Gastroesophageal sphincter (tissue), 3 donors: ENCODE results near the gene HLA-DOA.

ENCODE experiments used
- POLR2A ChIP-seq, 2 donors: fragments of 450-650 bp; IDR thresholded peaks; one replicate each; pipeline ENCODE4 v1.6.1; 2017; ENCODE audit warnings: antibody characterized with exemption in 2 of 2, mild to moderate bottlenecking in 2 of 2, moderate library complexity in 1 of 2
- TF ChIP-seq, protein P1 (sequence below), 4 experiments: fragments of 200-600 bp in 2 of 4; fragments of 450-650 bp in 2 of 4; sonication (generic) in 1 of 4; IDR thresholded peaks; one replicate each; pipeline ENCODE4 v1.5.1; 2017 to 2019; ENCODE audit warnings: antibody characterized with exemption in 4 of 4, mild to moderate bottlenecking in 2 of 4, moderate library complexity in 2 of 4

GRCh38 chr6:32991972-32992371, 17.4 kb downstream of the HLA-DOA start:
- TF ChIP-seq, protein P1, sequence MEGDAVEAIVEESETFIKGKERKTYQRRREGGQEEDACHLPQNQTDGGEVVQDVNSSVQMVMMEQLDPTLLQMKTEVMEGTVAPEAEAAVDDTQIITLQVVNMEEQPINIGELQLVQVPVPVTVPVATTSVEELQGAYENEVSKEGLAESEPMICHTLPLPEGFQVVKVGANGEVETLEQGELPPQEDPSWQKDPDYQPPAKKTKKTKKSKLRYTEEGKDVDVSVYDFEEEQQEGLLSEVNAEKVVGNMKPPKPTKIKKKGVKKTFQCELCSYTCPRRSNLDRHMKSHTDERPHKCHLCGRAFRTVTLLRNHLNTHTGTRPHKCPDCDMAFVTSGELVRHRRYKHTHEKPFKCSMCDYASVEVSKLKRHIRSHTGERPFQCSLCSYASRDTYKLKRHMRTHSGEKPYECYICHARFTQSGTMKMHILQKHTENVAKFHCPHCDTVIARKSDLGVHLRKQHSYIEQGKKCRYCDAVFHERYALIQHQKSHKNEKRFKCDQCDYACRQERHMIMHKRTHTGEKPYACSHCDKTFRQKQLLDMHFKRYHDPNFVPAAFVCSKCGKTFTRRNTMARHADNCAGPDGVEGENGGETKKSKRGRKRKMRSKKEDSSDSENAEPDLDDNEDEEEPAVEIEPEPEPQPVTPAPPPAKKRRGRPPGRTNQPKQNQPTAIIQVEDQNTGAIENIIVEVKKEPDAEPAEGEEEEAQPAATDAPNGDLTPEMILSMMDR (IDR thresholded peaks at IDR 0.05): no peak
- TF ChIP-seq POLR2A (IDR thresholded peaks at IDR 0.05): no peak
